ENCODE results near the gene CES4A. TPM values are rescaled to one million over a fixed set of nuclear protein-coding genes. Genes with fewer than 3 reads are reported as not detected.
A peak's percentile ranks its signal among the peaks of the same experiment; 100 is the strongest.

Gene CES4A
- total and polyA plus RNA-seq, 5 donors from 2014 or later: 1.6 to 11.9 (median 2.8) TPM

- Histone ChIP-seq H3K4me1 (ENCODE audit: control insufficient read depth, insufficient read depth, low read length, poor library complexity, severe bottlenecking) (peaks cover 24% of the 10 kb centered on the region), H3K27ac (ENCODE audit: insufficient read depth, low read length, poor library complexity, severe bottlenecking) (no peak overlapping the region), H3K4me3 (ENCODE audit: low read depth, low read length) (no peak overlapping the region), H3K9me3 (ENCODE audit: control insufficient read depth in 2 of 2, low read length in 2 of 2) (no peaks in the 10 kb centered on the region), H3K27me3 (ENCODE audit: control insufficient read depth, insufficient read depth, low read length) (no peaks in the 10 kb centered on the region), H3K36me3 (ENCODE audit: control insufficient read depth, insufficient read depth, low read length) (no peaks in the 10 kb centered on the region)
- H3K4me1 Mint-ChIP-seq: peaks cover 5 to 31% (median 20%) of the 10 kb centered on the region in 4 donors
- no peak overlapping the region for H3K27ac Mint-ChIP-seq
- ATAC-seq (ENCODE audit: low read depth in 2 of 2) (no peak), DNase-seq (no peak)
- H3K36me3 Mint-ChIP-seq: no peaks in the 10 kb centered on the region
- no peaks in the 10 kb centered on the region for H3K9me3 Mint-ChIP-seq
- no peaks in the 10 kb centered on the region for H3K27me3 Mint-ChIP-seq
- peak overlapping the region in 1 of 4 donors; percentile 87 for H3K4me3 Mint-ChIP-seq
Measured at GRCh38 chr16:67026570-67026969, 38.2 kb downstream of the CES4A start.

GRCh38 chr16:67027046-67027445, 38.7 kb downstream of the CES4A start:
- peak overlapping the region in 2 of 3 donors; percentile 37 to 78 for H3K27ac Mint-ChIP-seq
- peaks cover 29% of the 10 kb centered on the region for H3K4me1 ChIP-seq (ENCODE audit: control insufficient read depth, insufficient read depth, low read length, poor library complexity, severe bottlenecking)

GRCh38 chr16:67028167-67028695, 39.8 kb downstream of the CES4A start:
- peak overlapping the region; percentile 88 to 94 (median 90) for H3K4me3 Mint-ChIP-seq
- H3K9me3 ChIP-seq (ENCODE audit: control insufficient read depth in 2 of 2, low read length in 2 of 2): no peaks in the 10 kb centered on the region
- H3K4me1 ChIP-seq (ENCODE audit: control insufficient read depth, insufficient read depth, low read length, poor library complexity, severe bottlenecking): peaks cover 37% of the 10 kb centered on the region
- H3K27ac Mint-ChIP-seq: peak overlapping the region; percentile 90 to 95 (median 90)
- no peaks in the 10 kb centered on the region for H3K27me3 Mint-ChIP-seq
- no peak for DNase-seq
- peaks cover 6% of the 10 kb centered on the region for H3K36me3 Mint-ChIP-seq
- H3K9me3 Mint-ChIP-seq: no peaks in the 10 kb centered on the region
- H3K36me3 ChIP-seq (ENCODE audit: control insufficient read depth, insufficient read depth, low read length): no peaks in the 10 kb centered on the region
- H3K27me3 ChIP-seq (ENCODE audit: control insufficient read depth, insufficient read depth, low read length): no peaks in the 10 kb centered on the region
- peak overlapping the region; percentile 96 for H3K27ac ChIP-seq (ENCODE audit: insufficient read depth, low read length, poor library complexity, severe bottlenecking)
- ATAC-seq (ENCODE audit: low read depth in 2 of 2): no peak
- H3K4me3 ChIP-seq (ENCODE audit: low read depth, low read length): peak overlapping the region; percentile 83
- peaks cover 0 to 47% (median 33%) of the 10 kb centered on the region in 4 donors for H3K4me1 Mint-ChIP-seq

More at GRCh38 chr16:67027046-67027445, 38.7 kb downstream of the CES4A start:
- Histone ChIP-seq H3K9me3 (ENCODE audit: control insufficient read depth in 2 of 2, low read length in 2 of 2) (no peaks in the 10 kb centered on the region), H3K27me3 (ENCODE audit: control insufficient read depth, insufficient read depth, low read length) (no peaks in the 10 kb centered on the region), H3K4me3 (ENCODE audit: low read depth, low read length) (no peak overlapping the region), H3K36me3 (ENCODE audit: control insufficient read depth, insufficient read depth, low read length) (no peaks in the 10 kb centered on the region), H3K27ac (ENCODE audit: insufficient read depth, low read length, poor library complexity, severe bottlenecking) (no peak overlapping the region)
- DNase-seq: no peak
- Mint-ChIP-seq H3K4me3 (peak overlapping the region; percentile 26 to 87 (median 44)), H3K27me3 (no peaks in the 10 kb centered on the region), H3K36me3 (peaks cover 3% of the 10 kb centered on the region), H3K4me1 (peaks cover 5 to 35% (median 25%) of the 10 kb centered on the region in 4 donors), H3K9me3 (no peaks in the 10 kb centered on the region)
- ATAC-seq (ENCODE audit: low read depth in 2 of 2): no peak

GRCh38 chr16:67028696-67029253, 40.4 kb downstream of the CES4A start, which contains the start of gene CBFB:
CBFB (plus strand) TSS chr16:67029149; CDS start chr16:67029408, 259 bp downstream.
- Mint-ChIP-seq H3K27me3 (no peaks in the 10 kb centered on the region), H3K4me3 (peak within 1 kb of the TSS; percentile 89 to 95 (median 94)), H3K36me3 (peaks cover 6% of the 10 kb centered on the region), H3K27ac (peak within 1 kb of the TSS; percentile 90 to 95 (median 90)), H3K9me3 (no peaks in the 10 kb centered on the region), H3K4me1 (peaks cover 0 to 52% (median 35%) of the 10 kb centered on the region in 4 donors)
- peaks cover 37% of the 10 kb centered on the region for H3K4me1 ChIP-seq (ENCODE audit: control insufficient read depth, insufficient read depth, low read length, poor library complexity, severe bottlenecking)
- ATAC-seq (ENCODE audit: low read depth in 2 of 2) (peak; percentile 87 to 90), DNase-seq (peak; percentile 93 to 96 (median 96))
- no peaks in the 10 kb centered on the region for H3K27me3 ChIP-seq (ENCODE audit: control insufficient read depth, insufficient read depth, low read length)
- peak within 1 kb of the TSS; percentile 86 for H3K4me3 ChIP-seq (ENCODE audit: low read depth, low read length)
- no peaks in the 10 kb centered on the region for H3K9me3 ChIP-seq (ENCODE audit: control insufficient read depth in 2 of 2, low read length in 2 of 2)
- H3K36me3 ChIP-seq (ENCODE audit: control insufficient read depth, insufficient read depth, low read length): no peaks in the 10 kb centered on the region
- H3K27ac ChIP-seq (ENCODE audit: insufficient read depth, low read length, poor library complexity, severe bottlenecking): peak within 1 kb of the TSS; percentile 96

- H3K4me1 ChIP-seq (ENCODE audit: control insufficient read depth, insufficient read depth, low read length, poor library complexity, severe bottlenecking): peaks cover 39% of the 10 kb centered on the region
- Mint-ChIP-seq H3K27me3 (no peaks in the 10 kb centered on the region), H3K9me3 (no peaks in the 10 kb centered on the region), H3K4me1 (peaks cover 0 to 59% (median 40%) of the 10 kb centered on the region in 4 donors), H3K36me3 (peaks cover 8% of the 10 kb centered on the region), H3K27ac (peak overlapping the region; percentile 56 to 88 (median 86)), H3K4me3 (peak overlapping the region; percentile 89 to 95 (median 94))
- H3K4me3 ChIP-seq (ENCODE audit: low read depth, low read length): peak overlapping the region; percentile 86
- DNase-seq: peak; percentile 46 to 71 (median 61)
- no peaks in the 10 kb centered on the region for H3K9me3 ChIP-seq (ENCODE audit: control insufficient read depth in 2 of 2, low read length in 2 of 2)
- ATAC-seq (ENCODE audit: low read depth in 2 of 2): peak; percentile 17 to 20
- peaks cover 1% of the 10 kb centered on the region for H3K36me3 ChIP-seq (ENCODE audit: control insufficient read depth, insufficient read depth, low read length)
- no peaks in the 10 kb centered on the region for H3K27me3 ChIP-seq (ENCODE audit: control insufficient read depth, insufficient read depth, low read length)
- H3K27ac ChIP-seq (ENCODE audit: insufficient read depth, low read length, poor library complexity, severe bottlenecking): peak overlapping the region; percentile 68
Measured at GRCh38 chr16:67029254-67030096, 41.1 kb downstream of the CES4A start.

GRCh38 chr16:67030221-67030962, 42.0 kb downstream of the CES4A start:
- Mint-ChIP-seq H3K27me3 (no peaks in the 10 kb centered on the region), H3K9me3 (no peaks in the 10 kb centered on the region), H3K36me3 (peaks cover 14% of the 10 kb centered on the region), H3K27ac (peak overlapping the region; percentile 56 to 88 (median 86)), H3K4me3 (peak overlapping the region; percentile 89 to 95 (median 94)), H3K4me1 (peaks cover 2 to 63% (median 46%) of the 10 kb centered on the region in 4 donors)
- peaks cover 48% of the 10 kb centered on the region for H3K4me1 ChIP-seq (ENCODE audit: control insufficient read depth, insufficient read depth, low read length, poor library complexity, severe bottlenecking)
- peak overlapping the region; percentile 68 for H3K27ac ChIP-seq (ENCODE audit: insufficient read depth, low read length, poor library complexity, severe bottlenecking)
- ATAC-seq (ENCODE audit: low read depth in 2 of 2) (no peak), DNase-seq (no peak)
- H3K9me3 ChIP-seq (ENCODE audit: control insufficient read depth in 2 of 2, low read length in 2 of 2): no peaks in the 10 kb centered on the region
- peak overlapping the region; percentile 86 for H3K4me3 ChIP-seq (ENCODE audit: low read depth, low read length)
- no peaks in the 10 kb centered on the region for H3K27me3 ChIP-seq (ENCODE audit: control insufficient read depth, insufficient read depth, low read length)
- peaks cover 4% of the 10 kb centered on the region for H3K36me3 ChIP-seq (ENCODE audit: control insufficient read depth, insufficient read depth, low read length)

- no peaks in the 10 kb centered on the region for H3K27me3 Mint-ChIP-seq
- peak overlapping the region in 3 of 4 donors; percentile 0 to 26 (median 22) for H3K4me3 Mint-ChIP-seq
- ATAC-seq (ENCODE audit: low read depth in 2 of 2) (no peak), DNase-seq (no peak)
- peaks cover 8 to 74% (median 59%) of the 10 kb centered on the region in 4 donors for H3K4me1 Mint-ChIP-seq
- Histone ChIP-seq H3K4me1 (ENCODE audit: control insufficient read depth, insufficient read depth, low read length, poor library complexity, severe bottlenecking) (peaks cover 51% of the 10 kb centered on the region), H3K27ac (ENCODE audit: insufficient read depth, low read length, poor library complexity, severe bottlenecking) (no peak overlapping the region), H3K9me3 (ENCODE audit: control insufficient read depth in 2 of 2, low read length in 2 of 2) (no peaks in the 10 kb centered on the region), H3K4me3 (ENCODE audit: low read depth, low read length) (peak overlapping the region; percentile 19), H3K36me3 (ENCODE audit: control insufficient read depth, insufficient read depth, low read length) (peaks cover 14% of the 10 kb centered on the region), H3K27me3 (ENCODE audit: control insufficient read depth, insufficient read depth, low read length) (no peaks in the 10 kb centered on the region)
- peaks cover 22% of the 10 kb centered on the region for H3K36me3 Mint-ChIP-seq
- peak overlapping the region in 1 of 3 donors; percentile 80 for H3K27ac Mint-ChIP-seq
- no peaks in the 10 kb centered on the region for H3K9me3 Mint-ChIP-seq
Measured at GRCh38 chr16:67034487-67034886, 46.1 kb downstream of the CES4A start.
